22Rv1 (cell line): ENCODE data around the gene ACAT1.

Experiments used
- CTCF ChIP-seq: fragments of 450-650 bp; IDR thresholded peaks from 2 replicates; pipeline ENCODE4 v1.5.1; 2017; ENCODE audit warnings: mild to moderate bottlenecking
- ZFX ChIP-seq: fragments of 450-650 bp; IDR thresholded peaks from 2 replicates; pipeline ENCODE4 v1.6.1; 2017; ENCODE audit warnings: antibody characterized with exemption, borderline replicate concordance

GRCh38 chr11:108154591-108154990, 33.2 kb downstream of the ACAT1 start:
- no peak for TF ChIP-seq CTCF
- no peak for TF ChIP-seq ZFX
